ENCODE results near the gene CACUL1.

The CACUL1 gene

DNA sequence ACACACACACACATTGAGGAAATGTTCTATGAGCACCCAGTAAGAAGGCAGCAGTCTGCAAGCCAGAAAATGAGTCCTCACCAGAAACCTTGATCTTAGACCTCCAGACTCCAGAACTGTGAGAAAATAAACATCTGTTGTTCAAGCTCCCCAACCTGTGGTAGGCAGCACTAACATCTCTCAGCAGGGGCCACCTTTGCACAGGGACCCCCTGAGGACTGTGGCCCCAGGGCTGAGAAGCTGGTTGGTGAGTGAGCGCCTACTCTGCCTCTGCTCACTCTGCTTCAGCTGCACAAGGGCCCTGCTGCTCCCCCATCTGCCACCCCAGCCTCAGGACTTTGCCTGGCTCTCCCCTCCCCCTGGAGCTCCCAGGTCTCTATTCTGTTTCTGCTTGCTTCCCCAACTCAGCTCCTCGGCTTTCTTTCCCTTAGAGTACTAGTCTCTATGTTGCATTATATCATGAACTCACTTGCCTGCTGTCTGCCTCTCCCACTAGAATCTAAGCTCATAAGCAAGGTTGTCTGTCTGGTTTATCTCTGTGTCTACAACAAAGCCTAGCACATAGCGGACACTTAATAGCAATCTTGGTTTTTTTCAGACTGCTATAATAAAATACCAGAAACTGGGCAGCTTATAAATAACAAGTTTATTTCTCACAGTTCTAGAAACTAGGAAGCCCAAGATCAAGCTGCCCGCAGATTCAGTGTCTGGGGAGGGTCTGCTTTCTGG, 118.9 kb downstream of the CACUL1 start:
- no peak for DNase-seq

DNA sequence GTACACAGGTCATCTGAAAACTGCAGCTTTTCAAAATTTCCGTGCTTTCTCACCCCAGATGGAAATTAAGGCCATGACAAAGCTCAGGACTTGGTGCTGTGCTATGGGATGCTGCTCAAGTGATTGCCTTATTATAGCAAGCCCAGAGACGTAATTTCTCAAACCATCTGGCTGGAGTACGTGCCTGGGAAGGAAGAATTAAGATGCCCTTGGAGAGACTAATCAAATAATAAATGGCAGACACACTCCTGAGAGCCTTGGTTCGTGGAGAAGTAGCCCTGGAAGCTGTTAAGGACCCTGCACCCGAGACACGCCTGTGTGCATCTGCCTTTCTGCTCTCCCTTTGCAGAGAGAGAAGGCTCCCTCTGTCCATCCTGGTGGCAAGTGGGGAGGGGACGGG, 121.0 kb downstream of the CACUL1 start:
- DNase-seq = no peak

GRCh38 chr10:118629211-118629610, 125.6 kb downstream of the CACUL1 start:
- no peak for DNase-seq

DNA sequence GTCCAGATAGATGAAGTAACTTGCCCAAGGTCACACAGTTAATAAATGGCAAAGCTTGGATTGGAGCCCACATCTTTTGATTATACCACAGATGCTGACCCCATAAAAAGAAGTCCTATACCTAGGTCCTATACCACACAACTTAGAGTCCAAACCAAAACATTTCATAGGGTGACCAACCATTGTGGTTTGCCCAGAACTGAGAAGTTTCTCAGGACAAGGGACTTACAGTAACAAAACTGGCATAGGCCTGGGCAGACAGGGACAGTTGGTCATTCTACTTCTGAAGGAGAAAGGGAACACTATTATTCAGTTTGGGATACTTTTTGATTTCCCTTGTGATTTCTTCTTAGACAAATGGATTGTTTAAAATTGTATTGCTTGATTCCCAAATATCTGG, 126.4 kb downstream of the CACUL1 start:
- DNase-seq = no peak

- DNase-seq = no peak
These were observed 127.8 kb downstream of the CACUL1 start for GRCh38 chr10:118626953-118627352.

Measured in activated T-cell treated with anti-CD3 and anti-CD28 coated beads for 4 hours (primary cell).